Right kidney (tissue), 1 donor: ENCODE measurements around the gene B4GALT4.
"Not testable (repeated sequence)": the region's sequence is repeated elsewhere in the genome, so short reads cannot be mapped to it uniquely, and the experiment has no call there.

ENCODE experiments used
- DNase-seq: peaks from one replicate; pipeline ENCODE4 v3.0.0-alpha.2; 2016

The B4GALT4 gene

DNA sequence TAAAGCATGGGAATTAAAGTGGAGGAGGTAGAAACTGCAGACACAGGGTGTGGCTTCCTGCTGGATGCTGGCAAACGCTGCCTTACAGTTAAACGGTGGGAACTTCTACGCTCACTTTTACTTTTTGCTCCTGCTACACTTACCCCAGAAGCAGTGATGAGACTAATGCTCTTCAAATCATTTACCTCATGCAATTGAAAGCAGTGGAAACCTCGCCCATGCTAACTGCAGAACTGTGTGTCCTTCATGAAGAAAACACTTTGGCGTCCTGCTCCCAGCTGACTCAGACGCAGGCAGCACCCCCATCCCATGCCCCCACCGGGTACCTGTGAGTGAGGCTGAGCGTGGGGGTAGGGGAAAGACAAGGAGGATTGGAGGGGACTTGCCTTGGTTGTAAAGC is 35.5 kb downstream of the B4GALT4 start:
- DNase-seq: no peak

DNA sequence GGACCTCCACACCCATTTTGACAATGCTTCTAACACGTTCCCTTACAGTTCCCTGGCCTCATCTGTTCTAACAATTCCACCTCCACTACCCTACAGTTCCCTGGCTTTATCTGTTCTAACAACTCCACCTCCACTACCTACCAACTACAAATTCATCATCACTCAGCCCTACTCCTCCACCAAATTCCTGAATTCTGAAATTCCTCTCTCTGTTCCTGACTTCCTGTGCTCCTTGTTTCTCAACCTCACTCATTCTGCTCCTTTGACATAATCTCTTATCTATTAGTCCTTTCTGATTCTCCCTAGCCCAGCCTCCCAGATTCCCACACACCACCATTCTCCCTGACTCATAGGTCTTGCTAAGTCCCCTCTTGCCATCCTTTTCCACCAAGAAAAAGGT is 44.8 kb downstream of the B4GALT4 start:
- DNase-seq: no peak

DNA sequence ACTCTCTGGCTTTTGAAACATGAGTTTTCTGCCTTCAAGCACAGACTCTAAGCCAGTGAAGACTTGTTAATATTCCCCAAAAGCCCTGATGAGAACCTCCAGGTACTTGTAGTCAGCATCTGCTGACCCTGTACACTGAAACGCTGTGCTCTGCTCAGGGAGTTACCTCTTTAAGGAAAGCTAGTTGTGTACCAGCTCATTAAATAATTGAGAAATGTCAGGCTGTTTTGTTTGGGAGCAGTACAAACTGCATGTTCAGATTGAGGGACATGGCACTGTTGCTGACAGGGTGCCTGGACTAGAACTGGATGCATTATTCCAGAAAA is 45.6 kb downstream of the B4GALT4 start:
- no peak for DNase-seq

DNA sequence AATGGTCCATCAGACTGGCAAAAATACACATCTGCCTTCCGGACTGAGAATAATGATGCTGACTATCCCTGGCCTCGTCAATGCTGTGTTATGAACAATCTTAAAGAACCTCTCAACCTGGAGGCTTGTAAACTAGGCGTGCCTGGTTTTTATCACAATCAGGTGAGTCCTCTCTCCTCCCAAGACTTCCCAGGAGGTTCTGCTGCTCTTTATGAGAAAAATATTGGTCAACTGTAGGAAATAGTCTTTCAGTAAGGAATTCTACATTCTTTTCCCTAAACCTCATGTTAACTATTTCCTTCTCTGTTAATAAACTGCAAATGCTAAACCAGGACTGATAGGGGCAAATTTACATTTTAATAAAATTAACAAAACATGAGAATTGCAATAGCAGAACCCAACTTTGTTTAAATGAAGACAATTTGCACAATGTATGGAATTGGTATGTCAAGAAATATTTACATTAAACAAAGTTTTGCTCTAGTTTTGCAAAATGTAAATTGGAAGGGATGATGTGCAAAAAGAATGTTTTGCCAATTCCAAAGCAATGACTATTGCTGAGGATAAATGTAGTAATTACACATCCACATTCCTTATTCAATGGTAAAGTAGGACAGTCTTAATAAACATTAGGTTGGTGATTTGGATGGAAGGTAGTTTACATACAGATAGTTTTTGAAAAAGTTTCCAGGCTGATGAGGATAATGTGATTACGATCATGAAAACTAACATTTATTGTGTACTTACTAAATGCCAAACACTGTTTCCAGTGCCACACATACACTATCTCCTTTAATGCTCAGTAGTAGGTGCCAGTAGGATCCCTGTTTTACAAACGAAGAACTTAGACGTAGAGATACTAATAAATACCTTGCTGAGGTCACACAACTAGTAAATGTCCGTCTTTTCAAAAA is 46.2 kb downstream of the B4GALT4 start:
- no peak for DNase-seq

DNA sequence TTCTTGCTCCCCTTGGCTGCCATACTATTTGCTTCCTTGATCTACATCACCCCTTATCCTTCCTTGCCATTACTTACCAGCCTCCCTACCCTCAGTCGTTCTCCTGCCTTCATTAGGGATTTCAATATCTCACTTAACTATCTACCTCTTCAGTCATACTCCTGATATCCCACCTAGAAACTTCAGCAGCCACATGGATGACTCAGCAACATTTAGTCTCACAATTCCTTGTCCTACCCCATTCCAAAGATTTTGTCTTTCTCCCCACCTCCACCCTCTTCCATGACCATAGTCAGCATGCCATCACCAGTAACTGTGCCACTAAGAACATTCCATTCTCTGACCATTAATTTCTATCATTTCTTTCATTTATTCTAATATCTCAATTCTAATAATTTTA is 48.9 kb downstream of the B4GALT4 start:
- no peak for DNase-seq

DNA sequence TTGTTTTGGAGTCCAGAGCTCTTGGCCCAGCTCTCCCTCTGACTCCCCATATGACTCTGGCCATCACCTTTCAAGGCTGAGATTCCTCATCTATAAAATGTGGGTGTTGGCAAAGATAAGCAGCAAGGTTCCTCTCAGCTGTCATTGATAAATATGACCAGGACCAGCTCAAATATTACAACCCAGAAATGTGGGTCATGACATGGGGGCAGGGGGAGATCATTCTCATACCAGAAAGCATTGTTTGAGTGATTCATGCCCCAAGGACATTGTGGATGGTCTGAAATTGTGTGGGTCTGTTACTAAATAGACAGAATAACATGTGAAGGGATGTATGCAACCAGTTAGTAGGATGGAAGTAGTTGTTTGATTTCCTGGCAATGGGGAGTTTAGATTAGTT is 53.4 kb downstream of the B4GALT4 start:
- DNase-seq: no peak

DNA sequence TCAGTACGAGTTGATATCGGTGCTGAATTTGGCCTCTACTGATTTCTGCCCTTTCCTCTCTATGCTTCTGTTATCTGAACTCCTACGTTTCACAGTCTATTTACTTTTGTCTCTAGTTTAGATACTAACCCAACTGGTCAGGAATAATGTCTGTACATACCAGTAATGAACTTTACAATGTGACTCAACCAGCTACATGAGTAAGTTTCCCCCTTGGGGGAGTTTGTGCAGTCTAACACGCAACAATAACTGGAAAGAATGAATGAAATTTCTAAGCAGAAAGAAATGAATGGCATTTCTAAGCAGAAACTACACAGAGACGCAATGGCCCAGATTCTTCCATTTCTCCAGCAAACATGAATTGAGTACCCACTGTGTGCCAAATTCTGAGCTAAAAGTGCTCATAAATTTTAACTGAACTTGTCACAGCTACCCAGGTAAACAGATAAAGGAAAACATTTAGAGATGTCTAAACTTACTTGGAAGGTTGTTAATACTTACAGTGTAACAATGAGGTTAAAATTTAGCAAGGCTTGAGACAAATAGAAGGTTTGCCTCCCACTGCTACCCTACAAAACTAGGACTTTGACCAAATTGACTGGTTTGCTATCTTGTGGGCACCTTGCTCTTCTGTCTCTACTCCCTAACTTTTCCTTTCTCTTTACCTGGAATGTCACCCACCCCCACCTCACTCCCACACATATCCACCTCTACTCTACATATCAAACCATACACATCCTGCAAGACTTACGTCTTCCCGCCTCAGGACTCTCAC is 55.7 kb downstream of the B4GALT4 start:
- no peak for DNase-seq

DNA sequence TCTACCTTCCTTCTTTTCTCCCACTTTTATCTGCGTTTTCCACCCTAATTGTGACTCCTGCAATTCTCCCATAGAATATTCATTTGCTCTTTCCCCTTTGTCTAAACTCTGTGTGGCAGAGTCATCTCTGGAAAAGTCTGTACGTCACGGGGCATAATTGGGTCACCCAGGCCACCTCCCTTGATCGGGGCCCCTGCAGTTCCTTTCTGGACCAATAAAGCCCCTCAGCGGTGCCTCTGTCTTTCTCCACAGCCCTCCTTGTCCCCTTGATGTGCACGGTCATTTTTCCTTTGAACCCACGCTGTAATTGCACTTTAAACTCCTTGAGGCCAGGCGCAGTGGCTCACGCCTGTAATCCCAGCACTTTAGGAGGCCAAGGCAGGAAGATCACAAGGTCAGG is 56.6 kb downstream of the B4GALT4 start:
- DNase-seq: no peak

DNA sequence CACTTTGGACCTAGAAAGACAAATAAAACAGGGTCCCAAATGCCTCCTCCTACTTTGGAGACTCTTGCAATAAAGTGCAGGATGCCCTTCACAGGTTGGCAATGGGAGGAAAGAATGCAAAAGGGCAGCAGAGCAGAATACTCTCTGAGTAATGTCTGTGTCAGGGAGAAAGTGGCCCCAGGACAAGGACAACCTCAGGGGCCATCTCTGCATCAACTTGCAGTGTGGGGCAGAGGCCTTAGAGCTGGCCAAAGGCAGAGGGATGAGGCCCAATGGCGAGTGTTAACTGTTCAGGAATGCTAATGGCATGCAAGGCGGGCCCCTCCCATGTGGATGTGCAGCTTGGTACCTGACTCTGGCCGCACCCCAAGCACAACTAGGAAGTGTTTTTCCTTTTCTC is 58.9 kb downstream of the B4GALT4 start:
- DNase-seq: no peak

DNA sequence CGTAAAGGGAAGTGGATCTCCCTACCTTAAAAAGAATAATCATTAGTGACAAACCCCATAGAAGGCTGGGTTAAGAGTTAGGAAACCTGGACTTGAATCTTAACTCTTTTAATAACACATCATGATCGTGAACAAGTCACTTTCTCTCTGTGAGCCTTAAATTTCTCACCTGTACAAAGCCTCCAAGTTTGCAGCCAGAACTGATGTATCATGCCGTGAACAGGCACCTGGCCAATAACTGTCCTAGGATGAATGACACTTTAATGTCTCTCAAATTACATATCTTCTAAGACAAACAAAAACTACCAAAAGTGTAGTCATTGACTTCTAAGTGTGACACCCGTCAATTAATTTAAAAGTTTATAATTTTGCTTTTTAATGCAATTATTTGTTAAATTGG is 63.4 kb downstream of the B4GALT4 start:
- DNase-seq: no peak

DNA sequence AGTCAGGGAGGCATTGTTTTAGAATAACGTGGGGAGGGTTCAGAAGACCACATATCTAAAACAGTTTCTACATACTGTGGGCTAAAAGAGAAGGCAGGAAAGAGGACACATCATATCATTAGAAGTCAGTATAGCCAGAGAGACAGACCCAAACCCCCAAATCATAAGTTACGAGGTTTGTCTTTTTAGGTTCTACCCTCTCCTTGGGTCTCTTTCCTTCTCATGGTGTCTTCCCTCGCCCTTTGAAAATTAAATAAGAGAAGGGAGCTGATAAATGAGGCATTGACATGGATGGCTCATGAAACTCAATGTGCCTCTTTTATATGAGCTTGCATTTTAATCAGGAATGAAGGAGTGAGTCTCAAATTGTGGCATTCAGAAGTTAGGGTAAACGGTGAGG is 63.9 kb downstream of the B4GALT4 start:
- DNase-seq: no peak

DNA sequence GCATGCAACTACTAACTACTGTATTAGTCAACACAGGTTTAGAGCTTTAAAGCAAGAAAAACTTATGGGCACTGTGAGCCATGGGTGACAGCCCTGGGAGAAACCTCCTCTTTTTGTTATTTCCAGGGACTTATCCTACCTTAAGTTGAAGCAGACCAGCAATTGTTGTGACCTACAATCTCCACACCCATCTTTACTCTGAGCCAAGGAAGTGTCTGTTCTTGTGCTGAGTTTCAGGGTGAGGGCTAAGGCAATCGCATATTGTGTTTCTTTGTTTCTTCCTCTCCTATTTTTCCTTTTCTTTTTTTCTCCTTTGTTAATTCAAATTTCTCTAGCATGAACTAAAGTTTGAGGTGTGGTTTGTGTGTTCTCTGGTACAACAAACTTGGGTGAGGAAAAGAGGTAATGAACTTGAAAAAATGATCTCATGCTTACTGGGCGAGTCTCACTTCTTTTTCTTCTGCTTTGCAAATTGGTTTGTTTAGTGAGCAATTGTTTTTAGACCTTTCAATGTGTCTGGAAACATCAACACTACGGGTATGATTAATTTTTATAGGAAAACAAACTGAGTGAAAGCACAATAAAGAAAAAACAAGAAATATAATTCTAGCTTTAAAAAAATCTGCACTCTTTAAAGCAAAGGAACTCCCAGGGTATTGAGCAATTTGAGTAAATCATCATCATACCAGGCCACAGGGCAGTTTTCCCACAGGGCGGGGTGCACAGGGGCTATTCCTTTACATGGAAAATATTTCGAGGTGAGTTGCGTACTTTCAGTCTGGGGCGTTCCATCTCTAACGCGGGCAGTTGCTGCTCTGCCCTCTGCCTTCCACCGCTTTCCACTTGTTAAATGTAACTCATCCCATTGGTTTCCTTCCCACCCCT is 64.6 kb downstream of the B4GALT4 start:
- DNase-seq: no peak

DNA sequence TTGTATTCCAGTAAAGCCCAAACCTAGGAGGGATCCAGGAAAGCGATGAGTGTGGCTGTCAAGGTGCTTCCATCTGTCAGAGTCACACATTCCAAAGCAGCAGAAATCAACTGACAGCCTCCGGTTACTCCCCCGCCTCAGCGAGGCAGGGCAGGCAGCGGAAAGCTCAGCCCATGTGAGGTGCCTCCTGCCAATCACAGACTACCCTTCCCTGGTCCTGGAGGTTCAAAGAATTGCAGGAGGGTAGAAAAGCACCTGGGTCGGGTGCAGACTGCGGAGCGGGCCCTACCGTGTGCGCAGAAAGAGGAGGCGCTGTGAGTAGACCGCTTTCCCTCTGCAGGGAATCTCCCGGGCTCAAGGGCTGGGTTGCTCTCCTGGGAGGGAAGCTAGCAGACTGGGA is 67.4 kb downstream of the B4GALT4 start, which contains the start of gene UPK1B:
Gene UPK1B (plus strand): TSS at position 274 of the 400 bp plus-strand sequence. CDS start 13,144 bp downstream, outside the sequence.
- peak; percentile 26 for DNase-seq

DNA sequence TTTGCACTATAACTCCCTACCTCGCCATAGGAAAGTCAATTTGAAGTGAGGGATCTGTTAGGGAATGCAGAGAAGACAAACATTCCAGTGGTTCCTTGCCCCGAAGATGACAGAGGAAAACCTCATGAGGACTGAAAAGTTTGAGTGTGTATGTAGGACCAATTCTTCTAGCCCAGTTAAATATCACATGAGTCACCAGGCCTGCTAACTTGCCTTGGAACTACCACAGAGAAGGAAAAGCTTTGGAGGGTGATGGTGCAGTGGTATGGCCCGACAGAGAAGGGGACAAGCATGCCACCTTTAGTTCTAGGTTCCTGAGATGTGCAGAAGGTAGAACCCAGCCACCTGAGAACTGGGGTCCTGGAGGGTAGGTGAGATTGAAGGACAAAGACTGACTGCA is 69.9 kb downstream of the B4GALT4 start:
- DNase-seq: no peak

DNA sequence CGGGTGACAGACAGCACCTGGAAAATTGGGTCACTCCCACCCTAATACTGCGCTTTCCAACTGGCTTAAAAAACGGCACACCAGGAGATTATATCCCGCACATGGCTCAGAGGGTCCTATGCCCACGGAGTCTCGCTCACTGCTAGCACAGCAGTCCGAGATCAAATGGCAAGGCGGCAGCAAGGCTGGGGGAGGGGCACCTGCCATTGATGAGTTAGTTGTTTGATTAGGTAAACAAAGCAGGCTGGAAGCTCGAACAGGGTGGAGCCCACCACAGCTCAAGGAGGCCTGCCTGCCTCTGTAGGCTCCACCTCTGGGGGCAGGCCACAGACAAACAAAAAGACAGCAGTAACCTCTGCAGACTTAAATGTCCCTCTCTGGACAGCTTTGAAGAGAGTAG is 75.9 kb downstream of the B4GALT4 start:
- not testable (repeated sequence) for DNase-seq
